ENCODE measurements around the gene SLC9A1. TPM values are rescaled to one million over a fixed set of nuclear protein-coding genes. Genes with fewer than 3 reads are reported as not detected.

SLC9A1 gene
- total RNA-seq, 1 donor = 6.0 TPM

DNA sequence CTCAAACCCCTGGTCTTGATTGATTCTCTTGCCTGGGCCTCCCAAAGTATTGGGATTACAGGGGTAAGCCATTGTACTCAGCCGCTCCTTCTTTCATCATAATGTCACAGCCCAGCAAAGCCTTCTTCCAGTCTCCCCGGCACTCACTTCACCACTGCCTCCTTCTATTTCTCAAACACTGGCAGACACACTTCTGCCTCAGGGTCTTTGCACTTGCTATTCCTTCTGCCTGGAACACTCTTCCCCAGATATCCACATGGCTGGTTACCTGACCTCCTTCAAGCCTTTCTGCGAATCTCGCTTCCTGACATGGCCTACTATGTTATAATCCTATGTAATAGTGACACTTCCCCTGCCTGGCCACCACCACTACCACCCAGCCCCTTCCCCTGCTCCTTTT is 7.2 kb upstream of the SLC9A1 start:
- H3K4me3 ChIP-seq (ENCODE audit: low read depth, low read length) = no peak overlapping the region
- TF ChIP-seq, protein P1, sequence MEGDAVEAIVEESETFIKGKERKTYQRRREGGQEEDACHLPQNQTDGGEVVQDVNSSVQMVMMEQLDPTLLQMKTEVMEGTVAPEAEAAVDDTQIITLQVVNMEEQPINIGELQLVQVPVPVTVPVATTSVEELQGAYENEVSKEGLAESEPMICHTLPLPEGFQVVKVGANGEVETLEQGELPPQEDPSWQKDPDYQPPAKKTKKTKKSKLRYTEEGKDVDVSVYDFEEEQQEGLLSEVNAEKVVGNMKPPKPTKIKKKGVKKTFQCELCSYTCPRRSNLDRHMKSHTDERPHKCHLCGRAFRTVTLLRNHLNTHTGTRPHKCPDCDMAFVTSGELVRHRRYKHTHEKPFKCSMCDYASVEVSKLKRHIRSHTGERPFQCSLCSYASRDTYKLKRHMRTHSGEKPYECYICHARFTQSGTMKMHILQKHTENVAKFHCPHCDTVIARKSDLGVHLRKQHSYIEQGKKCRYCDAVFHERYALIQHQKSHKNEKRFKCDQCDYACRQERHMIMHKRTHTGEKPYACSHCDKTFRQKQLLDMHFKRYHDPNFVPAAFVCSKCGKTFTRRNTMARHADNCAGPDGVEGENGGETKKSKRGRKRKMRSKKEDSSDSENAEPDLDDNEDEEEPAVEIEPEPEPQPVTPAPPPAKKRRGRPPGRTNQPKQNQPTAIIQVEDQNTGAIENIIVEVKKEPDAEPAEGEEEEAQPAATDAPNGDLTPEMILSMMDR (IDR thresholded peaks at IDR 0.05; ENCODE audit: insufficient read depth, low read depth, low read length) = no peak
- no peak for DNase-seq (ENCODE audit: low read depth)

DNA sequence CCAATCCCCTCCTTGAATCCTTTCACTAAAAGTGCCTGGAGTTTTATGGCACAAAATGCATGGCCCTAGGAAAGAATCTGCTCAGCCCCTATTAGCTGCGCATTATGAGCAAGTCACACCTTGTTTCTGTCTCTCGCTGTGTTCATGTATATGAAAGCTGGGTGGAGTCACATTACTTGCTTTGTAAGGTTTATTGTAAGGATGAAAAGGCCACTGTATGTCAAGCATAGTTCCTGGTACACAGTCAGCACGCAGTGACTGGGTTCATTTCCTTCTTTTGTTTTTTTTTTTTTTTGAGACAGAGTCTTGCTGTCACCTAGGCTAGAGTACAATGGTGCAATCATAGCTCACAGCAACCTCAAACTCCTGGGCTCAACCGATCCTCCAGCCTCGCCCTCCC is 6.7 kb upstream of the SLC9A1 start:
- H3K4me3 ChIP-seq (ENCODE audit: low read depth, low read length) = no peak overlapping the region
- TF ChIP-seq, protein P1 (IDR thresholded peaks at IDR 0.05; ENCODE audit: insufficient read depth, low read depth, low read length) = no peak
- no peak for DNase-seq (ENCODE audit: low read depth)

- DNase-seq (ENCODE audit: low read depth) = no peak
- TF ChIP-seq, protein P1 (IDR thresholded peaks at IDR 0.05; ENCODE audit: insufficient read depth, low read depth, low read length) = no peak
- no peak overlapping the region for H3K4me3 ChIP-seq (ENCODE audit: low read depth, low read length)
These were observed 2.3 kb upstream of the SLC9A1 start for GRCh38 chr1:27157194-27157593.

DNA sequence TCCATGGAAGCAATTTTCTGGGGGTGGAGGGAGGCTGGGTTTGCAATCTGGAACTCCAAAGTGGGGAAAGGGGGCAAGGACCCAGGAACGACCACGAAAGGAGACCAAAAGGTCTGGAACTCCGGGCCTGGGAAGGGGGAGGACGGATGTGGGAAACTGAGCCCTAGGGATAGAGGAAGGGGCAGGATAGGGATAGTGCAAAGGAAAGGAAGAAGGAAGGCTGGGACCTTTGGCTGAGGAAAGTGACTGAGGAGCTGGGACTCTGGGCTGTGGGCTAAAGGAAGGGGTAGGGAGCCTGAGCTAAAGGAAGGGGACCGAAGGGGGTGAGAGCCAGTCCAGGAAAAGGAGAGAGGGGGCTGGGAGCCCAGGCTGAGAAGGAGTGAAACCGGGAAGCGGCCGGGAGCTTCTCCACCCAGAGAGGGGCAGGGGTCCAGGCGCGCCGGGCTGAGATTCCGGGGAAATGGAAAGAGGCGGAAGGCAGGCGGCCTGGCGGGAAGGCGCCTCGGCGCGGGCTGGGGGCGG is 395 bp downstream of the SLC9A1 start:
- H3K4me3 ChIP-seq (ENCODE audit: low read depth, low read length) = peak overlapping the region; percentile 74
- TF ChIP-seq, protein P1 (IDR thresholded peaks at IDR 0.05; ENCODE audit: insufficient read depth, low read depth, low read length) = no peak
- DNase-seq (ENCODE audit: low read depth) = no peak

- no peak for DNase-seq (ENCODE audit: low read depth)
- peak overlapping the region; percentile 74 for H3K4me3 ChIP-seq (ENCODE audit: low read depth, low read length)
- TF ChIP-seq, protein P1 (IDR thresholded peaks at IDR 0.05; ENCODE audit: insufficient read depth, low read depth, low read length) = no peak
These were observed 982 bp downstream of the SLC9A1 start for GRCh38 chr1:27153927-27154358.

- peak overlapping the region; percentile 74 for H3K4me3 ChIP-seq (ENCODE audit: low read depth, low read length)
- TF ChIP-seq, protein P1 (IDR thresholded peaks at IDR 0.05; ENCODE audit: insufficient read depth, low read depth, low read length) = no peak
- DNase-seq (ENCODE audit: low read depth) = no peak
These were observed 1.4 kb downstream of the SLC9A1 start for GRCh38 chr1:27153549-27153886.
